GM12891 (cell line): ENCODE results near the gene NCKAP5.

Experiments used
- DNase-seq: peaks from one replicate; pipeline ENCODE4 v3.0.0; 2011; ENCODE audit warnings: low spot score; ENCODE audit not compliant: insufficient read length
- FAIRE-seq: peaks from 2 replicates; lab custom pipeline; 2011; peaks lifted over from hg19 to GRCh38; lab: Jason Lieb, UNC
- PAX5 ChIP-seq: IDR thresholded peaks from 2 replicates; pipeline ENCODE4 v1.6.1; 2011; ENCODE audit warnings: low read length, moderate library complexity, mild to moderate bottlenecking; ENCODE audit not compliant: insufficient read depth, severe bottlenecking
- POLR2A ChIP-seq: IDR thresholded peaks from 2 replicates; pipeline ENCODE4 v1.6.1; 2011; ENCODE audit warnings: low read depth, low read length, control low read depth
- POLR2AphosphoS5 ChIP-seq: IDR thresholded peaks from 2 replicates; pipeline ENCODE4 v1.6.1; 2011; ENCODE audit warnings: low read depth, low read length, control low read depth
- POU2F2 ChIP-seq: IDR thresholded peaks from 2 replicates; pipeline ENCODE4 v1.6.1; 2011; ENCODE audit warnings: low read depth, mild to moderate bottlenecking, control low read depth, low read length, moderate library complexity
- SPI1 ChIP-seq: IDR thresholded peaks from 2 replicates; pipeline ENCODE4 v1.6.1; 2011; ENCODE audit warnings: low read depth, low read length, control low read depth
- TAF1 ChIP-seq: IDR thresholded peaks from 2 replicates; pipeline ENCODE4 v1.6.1; 2011; ENCODE audit warnings: low read depth, low read length, control low read depth

NCKAP5 gene

GRCh38 chr2:132638313-132639040, 929.8 kb downstream of the NCKAP5 start:
- FAIRE-seq (no peak), DNase-seq (no peak)
- no peak for TF ChIP-seq SPI1
- TF ChIP-seq PAX5, result no peak
- no peak for TF ChIP-seq POLR2AphosphoS5
- TF ChIP-seq POU2F2, result no peak

- FAIRE-seq (no peak), DNase-seq (no peak)
- TF ChIP-seq POLR2A (no peak), POLR2AphosphoS5 (no peak), TAF1 (no peak), PAX5 (no peak), POU2F2 (no peak), SPI1 (no peak)
Observed at GRCh38 chr2:132636346-132636745, 931.9 kb downstream of the NCKAP5 start.

- no peak for DNase-seq
- FAIRE-seq, result no peak
Observed at GRCh38 chr2:132633635-132634034, 934.6 kb downstream of the NCKAP5 start.

GRCh38 chr2:132632000-132632649, 936.1 kb downstream of the NCKAP5 start:
- no peak for FAIRE-seq
- DNase-seq, result no peak
- TF ChIP-seq POU2F2 (no peak), PAX5 (no peak), TAF1 (no peak), SPI1 (no peak), POLR2A (no peak), POLR2AphosphoS5 (no peak)

More at GRCh38 chr2:132633635-132634034, 934.6 kb downstream of the NCKAP5 start:
- TF ChIP-seq PAX5, result no peak
- TF ChIP-seq POU2F2, result no peak
- TF ChIP-seq POLR2AphosphoS5, result no peak
- no peak for TF ChIP-seq TAF1
- no peak for TF ChIP-seq SPI1
- no peak for TF ChIP-seq POLR2A

- TF ChIP-seq PAX5, result no peak
- no peak for TF ChIP-seq POLR2AphosphoS5
- no peak for TF ChIP-seq POU2F2
- TF ChIP-seq POLR2A, result no peak
- no peak for TF ChIP-seq TAF1
- no peak for TF ChIP-seq SPI1
- DNase-seq (no peak), FAIRE-seq (no peak)
Observed at GRCh38 chr2:132627536-132627935, 940.7 kb downstream of the NCKAP5 start.

- FAIRE-seq (no peak), DNase-seq (no peak)
- TF ChIP-seq PAX5, result no peak
- TF ChIP-seq POLR2AphosphoS5, result no peak
- no peak for TF ChIP-seq POLR2A
- no peak for TF ChIP-seq POU2F2
- no peak for TF ChIP-seq SPI1
- TF ChIP-seq TAF1, result no peak
Observed at GRCh38 chr2:132623096-132623839, 945.0 kb downstream of the NCKAP5 start.
